ENCODE measurements around the gene ROBO2. TPM values are rescaled to one million over a fixed set of nuclear protein-coding genes. Genes with fewer than 3 reads are reported as not detected.

The ROBO2 gene
- total RNA-seq, 2 donors from 2014 or later, result 2.5 to 2.9 TPM

DNA sequence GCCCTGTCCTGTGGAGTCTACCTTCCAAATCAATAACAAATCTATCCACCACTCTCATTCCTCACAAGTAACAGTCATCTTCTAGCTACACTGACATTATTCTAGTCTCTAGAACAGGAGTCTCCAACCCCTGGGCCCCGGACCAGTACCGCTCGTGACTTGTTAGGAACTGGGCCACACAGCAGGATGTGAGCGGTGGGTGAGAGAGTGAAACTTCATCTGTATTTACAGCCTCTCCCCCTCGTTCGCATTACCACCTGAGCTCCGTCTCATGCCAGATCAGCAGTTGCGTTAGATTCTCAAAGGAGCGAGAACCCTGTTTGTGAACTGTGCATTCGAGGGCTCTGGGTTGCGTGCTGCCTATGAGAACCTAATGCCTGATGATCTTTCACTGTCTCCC is 31.9 kb downstream of the ROBO2 start:
- Histone ChIP-seq H3K9me3 (ENCODE audit: control insufficient read depth, low read length) (no peaks in the 10 kb centered on the region), H3K36me3 (ENCODE audit: control insufficient read depth, insufficient read depth, low read length) (no peaks in the 10 kb centered on the region), H3K4me3 (ENCODE audit: low read length) (no peak overlapping the region), H3K27me3 (ENCODE audit: control insufficient read depth, insufficient read depth, low read length, poor library complexity, severe bottlenecking) (no peaks in the 10 kb centered on the region), H3K9ac (ENCODE audit: extremely low read depth, low read length, poor library complexity, severe bottlenecking) (no peak overlapping the region), H3K4me1 (ENCODE audit: control insufficient read depth, insufficient read depth, low read length) (no peaks in the 10 kb centered on the region), H3K27ac (ENCODE audit: low read depth, low read length) (no peak overlapping the region)
- Mint-ChIP-seq H3K36me3 (ENCODE audit: low read depth) (no peaks in the 10 kb centered on the region), H3K9me3 (no peaks in the 10 kb centered on the region), H3K27ac (no peak overlapping the region), H3K4me1 (peaks cover 4% of the 10 kb centered on the region), H3K27me3 (ENCODE audit: insufficient read depth) (no peaks in the 10 kb centered on the region), H3K4me3 (no peak overlapping the region)
- WGBS, 2 experiments (ENCODE audit: insufficient coverage in 1 of 2, insufficient read length in 1 of 2), result 93 to 95% methylated on average over 6 to 11 of the region's 11 CpGs
- TF ChIP-seq, protein P1, sequence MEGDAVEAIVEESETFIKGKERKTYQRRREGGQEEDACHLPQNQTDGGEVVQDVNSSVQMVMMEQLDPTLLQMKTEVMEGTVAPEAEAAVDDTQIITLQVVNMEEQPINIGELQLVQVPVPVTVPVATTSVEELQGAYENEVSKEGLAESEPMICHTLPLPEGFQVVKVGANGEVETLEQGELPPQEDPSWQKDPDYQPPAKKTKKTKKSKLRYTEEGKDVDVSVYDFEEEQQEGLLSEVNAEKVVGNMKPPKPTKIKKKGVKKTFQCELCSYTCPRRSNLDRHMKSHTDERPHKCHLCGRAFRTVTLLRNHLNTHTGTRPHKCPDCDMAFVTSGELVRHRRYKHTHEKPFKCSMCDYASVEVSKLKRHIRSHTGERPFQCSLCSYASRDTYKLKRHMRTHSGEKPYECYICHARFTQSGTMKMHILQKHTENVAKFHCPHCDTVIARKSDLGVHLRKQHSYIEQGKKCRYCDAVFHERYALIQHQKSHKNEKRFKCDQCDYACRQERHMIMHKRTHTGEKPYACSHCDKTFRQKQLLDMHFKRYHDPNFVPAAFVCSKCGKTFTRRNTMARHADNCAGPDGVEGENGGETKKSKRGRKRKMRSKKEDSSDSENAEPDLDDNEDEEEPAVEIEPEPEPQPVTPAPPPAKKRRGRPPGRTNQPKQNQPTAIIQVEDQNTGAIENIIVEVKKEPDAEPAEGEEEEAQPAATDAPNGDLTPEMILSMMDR (conservative IDR thresholded peaks at IDR 0.05), result no peak
- DNase-seq, result no peak

DNA sequence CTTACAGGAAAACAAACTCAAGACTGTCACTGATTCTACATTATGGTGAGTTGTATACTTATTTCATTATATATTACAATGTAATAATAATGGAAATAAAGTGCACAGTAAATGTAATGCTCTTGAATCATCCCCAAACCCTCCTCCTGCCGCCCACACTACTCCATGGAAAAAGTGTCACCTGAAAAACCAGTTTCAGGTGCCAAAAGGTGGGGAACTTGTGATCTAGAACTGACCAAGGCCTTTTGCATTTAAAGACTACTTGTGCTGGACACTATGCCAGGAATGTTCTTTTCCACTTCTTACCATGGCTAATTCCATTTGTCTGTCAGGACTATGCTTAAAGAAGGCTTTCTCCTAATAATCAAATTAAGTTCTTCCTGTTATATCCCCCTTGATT is 32.3 kb downstream of the ROBO2 start:
- no peaks in the 10 kb centered on the region for H3K4me1 ChIP-seq (ENCODE audit: control insufficient read depth, insufficient read depth, low read length)
- H3K27me3 ChIP-seq (ENCODE audit: control insufficient read depth, insufficient read depth, low read length, poor library complexity, severe bottlenecking), result no peaks in the 10 kb centered on the region
- Mint-ChIP-seq H3K4me3 (no peak overlapping the region), H3K27ac (no peak overlapping the region), H3K36me3 (ENCODE audit: low read depth) (no peaks in the 10 kb centered on the region), H3K4me1 (peaks cover 4% of the 10 kb centered on the region), H3K9me3 (no peaks in the 10 kb centered on the region), H3K27me3 (ENCODE audit: insufficient read depth) (no peaks in the 10 kb centered on the region)
- WGBS, 2 experiments (ENCODE audit: insufficient coverage in 1 of 2, insufficient read length in 1 of 2), result 80 to 93% methylated on average over 1 of the region's 1 CpG
- no peaks in the 10 kb centered on the region for H3K36me3 ChIP-seq (ENCODE audit: control insufficient read depth, insufficient read depth, low read length)
- DNase-seq, result no peak
- no peak overlapping the region for H3K9ac ChIP-seq (ENCODE audit: extremely low read depth, low read length, poor library complexity, severe bottlenecking)
- no peak overlapping the region for H3K27ac ChIP-seq (ENCODE audit: low read depth, low read length)
- TF ChIP-seq, protein P1 (conservative IDR thresholded peaks at IDR 0.05), result no peak
- H3K4me3 ChIP-seq (ENCODE audit: low read length), result no peak overlapping the region
- no peaks in the 10 kb centered on the region for H3K9me3 ChIP-seq (ENCODE audit: control insufficient read depth, low read length)

DNA sequence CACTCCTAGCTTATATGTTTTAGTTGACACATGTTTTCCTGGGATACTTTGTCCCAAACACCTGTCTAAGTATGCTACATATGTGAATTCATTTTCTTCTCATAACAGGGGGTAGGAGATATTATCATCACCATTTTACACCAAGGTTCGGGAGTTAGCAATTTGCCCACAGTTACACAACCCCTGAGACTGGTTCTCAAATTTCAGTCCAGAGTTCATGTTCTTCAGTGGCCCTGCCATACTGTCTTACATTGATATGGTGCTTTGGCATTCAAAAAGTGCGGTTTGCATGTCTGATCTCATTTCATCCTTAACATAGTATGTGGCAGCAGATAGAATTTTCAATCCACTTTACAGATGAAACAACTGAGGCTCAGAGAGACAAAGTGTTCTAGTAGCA is 38.4 kb downstream of the ROBO2 start:
- no peaks in the 10 kb centered on the region for H3K36me3 Mint-ChIP-seq (ENCODE audit: low read depth)
- H3K27me3 ChIP-seq (ENCODE audit: control insufficient read depth, insufficient read depth, low read length, poor library complexity, severe bottlenecking), result no peaks in the 10 kb centered on the region
- TF ChIP-seq, protein P1 (conservative IDR thresholded peaks at IDR 0.05), result no peak
- no peak overlapping the region for H3K27ac ChIP-seq (ENCODE audit: low read depth, low read length)
- H3K9me3 Mint-ChIP-seq, result no peaks in the 10 kb centered on the region
- no peak overlapping the region for H3K4me3 ChIP-seq (ENCODE audit: low read length)
- H3K4me1 Mint-ChIP-seq, result peaks cover 6% of the 10 kb centered on the region
- H3K36me3 ChIP-seq (ENCODE audit: control insufficient read depth, insufficient read depth, low read length), result no peaks in the 10 kb centered on the region
- H3K4me1 ChIP-seq (ENCODE audit: control insufficient read depth, insufficient read depth, low read length), result no peaks in the 10 kb centered on the region
- H3K27ac Mint-ChIP-seq, result no peak overlapping the region
- H3K9me3 ChIP-seq (ENCODE audit: control insufficient read depth, low read length), result no peaks in the 10 kb centered on the region
- H3K9ac ChIP-seq (ENCODE audit: extremely low read depth, low read length, poor library complexity, severe bottlenecking), result no peak overlapping the region
- H3K4me3 Mint-ChIP-seq, result no peak overlapping the region
- H3K27me3 Mint-ChIP-seq (ENCODE audit: insufficient read depth), result no peaks in the 10 kb centered on the region
- DNase-seq, result no peak
- WGBS, 2 experiments (ENCODE audit: insufficient coverage in 1 of 2, insufficient read length in 1 of 2), result 82 to 100% methylated on average over 2 of the region's 2 CpGs
